ENCODE measurements around the gene PCDHGC3. TPM values are rescaled to one million over a fixed set of nuclear protein-coding genes. Genes with fewer than 3 reads are reported as not detected.

PCDHGC3 gene
- polyA plus RNA-seq, 2 of the 4 experiments (the other 2 are of a cell fraction): 1.9 to 5.2 TPM

- TF ChIP-seq HEYL (CRISPR knock-in tag; IDR thresholded peaks at IDR 0.05) (no peak), BCL3 (IDR thresholded peaks at IDR 0.05) (no peak), NFE2L2 (conservative IDR thresholded peaks at IDR 0.05; ENCODE audit: low read length) (no peak), CHD2 (IDR thresholded peaks at IDR 0.05; ENCODE audit: low read length, partially characterized antibody) (no peak), POLR2A (IDR thresholded peaks at IDR 0.05; ENCODE audit: low read length) (no peak), MAFK (IDR thresholded peaks at IDR 0.05; ENCODE audit: partially characterized antibody) (no peak)
- TF ChIP-seq, protein P1, sequence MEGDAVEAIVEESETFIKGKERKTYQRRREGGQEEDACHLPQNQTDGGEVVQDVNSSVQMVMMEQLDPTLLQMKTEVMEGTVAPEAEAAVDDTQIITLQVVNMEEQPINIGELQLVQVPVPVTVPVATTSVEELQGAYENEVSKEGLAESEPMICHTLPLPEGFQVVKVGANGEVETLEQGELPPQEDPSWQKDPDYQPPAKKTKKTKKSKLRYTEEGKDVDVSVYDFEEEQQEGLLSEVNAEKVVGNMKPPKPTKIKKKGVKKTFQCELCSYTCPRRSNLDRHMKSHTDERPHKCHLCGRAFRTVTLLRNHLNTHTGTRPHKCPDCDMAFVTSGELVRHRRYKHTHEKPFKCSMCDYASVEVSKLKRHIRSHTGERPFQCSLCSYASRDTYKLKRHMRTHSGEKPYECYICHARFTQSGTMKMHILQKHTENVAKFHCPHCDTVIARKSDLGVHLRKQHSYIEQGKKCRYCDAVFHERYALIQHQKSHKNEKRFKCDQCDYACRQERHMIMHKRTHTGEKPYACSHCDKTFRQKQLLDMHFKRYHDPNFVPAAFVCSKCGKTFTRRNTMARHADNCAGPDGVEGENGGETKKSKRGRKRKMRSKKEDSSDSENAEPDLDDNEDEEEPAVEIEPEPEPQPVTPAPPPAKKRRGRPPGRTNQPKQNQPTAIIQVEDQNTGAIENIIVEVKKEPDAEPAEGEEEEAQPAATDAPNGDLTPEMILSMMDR (IDR thresholded peaks at IDR 0.05): no peak
- Histone ChIP-seq H3K4me2 (no peak overlapping the region), H3K27ac (no peak overlapping the region), H3K4me1 (no peaks in the 10 kb centered on the region), H3K9me3 (no peaks in the 10 kb centered on the region; the same call in 2 of the 3 replicates), H3K4me3 (no peak overlapping the region)
- POLR2A ChIA-PET: no interaction called here
- ATAC-seq (no peak), DNase-seq (ENCODE audit: low read depth in 1 of 2, low spot score in 1 of 2) (no peak), FAIRE-seq (no peak)
- CTCF ChIA-PET: interaction anchor here (0.7 to 2.7 kb wide), 7 partner anchors 12 to 113 kb away, joined by 3 to 9 read pairs (median 4); no protein-coding TSS in a partner anchor
- WGBS (ENCODE audit: missing lambda C conversion rate): 80% methylated on average over 17 of the region's 20 CpGs
Observed at GRCh38 chr5:141478321-141478945, 2.7 kb downstream of the PCDHGC3 start.

- no peak for FAIRE-seq
- Histone ChIP-seq H3K4me2 (no peak overlapping the region), H3K27ac (no peak overlapping the region), H3K9me3 (no peaks in the 10 kb centered on the region; the same call in 2 of the 3 replicates), H3K4me3 (no peak overlapping the region), H3K4me1 (no peaks in the 10 kb centered on the region)
- no peak for ATAC-seq
- no peak for DNase-seq (ENCODE audit: low read depth in 1 of 2, low spot score in 1 of 2)
- ChIA-PET CTCF (interaction anchor here (1.1 to 1.9 kb wide), 2 partner anchors 32 to 45 kb away, joined by 4 to 5 read pairs; no protein-coding TSS in a partner anchor), POLR2A (no interaction called here)
- no peak for TF ChIP-seq HOXB5 (CRISPR knock-in tag; IDR thresholded peaks at IDR 0.05)
Observed at GRCh38 chr5:141479776-141480175, 4.0 kb downstream of the PCDHGC3 start.

GRCh38 chr5:141483902-141484301, 8.1 kb downstream of the PCDHGC3 start:
- Histone ChIP-seq H3K27ac (no peak overlapping the region), H3K9me3 (no peaks in the 10 kb centered on the region), H3K4me1 (no peaks in the 10 kb centered on the region), H3K4me2 (no peak overlapping the region), H3K4me3 (no peak overlapping the region)
- 33% methylated on average over 3 of the region's 3 CpGs for WGBS (ENCODE audit: missing lambda C conversion rate)
- ChIA-PET POLR2A (no interaction called here), CTCF (interaction anchor here (1.3 to 2.2 kb wide), 3 partner anchors 9 to 134 kb away, joined by 3 to 8 read pairs (median 3); partner anchors contain the start of genes PCDHGB1 and PCDHGC3)
- no peak for DNase-seq (ENCODE audit: low read depth in 1 of 2, low spot score in 1 of 2)
- TF ChIP-seq RNF2 (IDR thresholded peaks at IDR 0.05; ENCODE audit: borderline replicate concordance, low read depth) (no peak), BHLHE40 (IDR thresholded peaks at IDR 0.05; ENCODE audit: low read depth, low read length) (no peak), PHF8 (IDR thresholded peaks at IDR 0.05; ENCODE audit: borderline replicate concordance, low read depth) (no peak), MAZ (IDR thresholded peaks at IDR 0.05; ENCODE audit: borderline replicate concordance, low read depth, low read length) (no peak), REST (IDR thresholded peaks at IDR 0.05) (no peak), GATA3 (IDR thresholded peaks at IDR 0.05; ENCODE audit: borderline replicate concordance) (no peak), CBX2 (IDR thresholded peaks at IDR 0.05; ENCODE audit: borderline replicate concordance, low read depth) (no peak), RFX5 (IDR thresholded peaks at IDR 0.05) (no peak), TFCP2L1 (CRISPR knock-in tag; IDR thresholded peaks at IDR 0.05) (no peak), EHF (CRISPR knock-in tag; IDR thresholded peaks at IDR 0.05) (no peak), RAD21 (conservative IDR thresholded peaks at IDR 0.05 in 1 of 2, IDR thresholded peaks at IDR 0.05 in 1 of 2) (no peak), CHD2 (IDR thresholded peaks at IDR 0.05; ENCODE audit: low read length, partially characterized antibody) (no peak), HOXB5 (CRISPR knock-in tag; IDR thresholded peaks at IDR 0.05) (no peak)
- TF ChIP-seq, protein P2, sequence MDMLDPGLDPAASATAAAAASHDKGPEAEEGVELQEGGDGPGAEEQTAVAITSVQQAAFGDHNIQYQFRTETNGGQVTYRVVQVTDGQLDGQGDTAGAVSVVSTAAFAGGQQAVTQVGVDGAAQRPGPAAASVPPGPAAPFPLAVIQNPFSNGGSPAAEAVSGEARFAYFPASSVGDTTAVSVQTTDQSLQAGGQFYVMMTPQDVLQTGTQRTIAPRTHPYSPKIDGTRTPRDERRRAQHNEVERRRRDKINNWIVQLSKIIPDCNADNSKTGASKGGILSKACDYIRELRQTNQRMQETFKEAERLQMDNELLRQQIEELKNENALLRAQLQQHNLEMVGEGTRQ (IDR thresholded peaks at IDR 0.05): no peak
- TF ChIP-seq, protein P3, sequence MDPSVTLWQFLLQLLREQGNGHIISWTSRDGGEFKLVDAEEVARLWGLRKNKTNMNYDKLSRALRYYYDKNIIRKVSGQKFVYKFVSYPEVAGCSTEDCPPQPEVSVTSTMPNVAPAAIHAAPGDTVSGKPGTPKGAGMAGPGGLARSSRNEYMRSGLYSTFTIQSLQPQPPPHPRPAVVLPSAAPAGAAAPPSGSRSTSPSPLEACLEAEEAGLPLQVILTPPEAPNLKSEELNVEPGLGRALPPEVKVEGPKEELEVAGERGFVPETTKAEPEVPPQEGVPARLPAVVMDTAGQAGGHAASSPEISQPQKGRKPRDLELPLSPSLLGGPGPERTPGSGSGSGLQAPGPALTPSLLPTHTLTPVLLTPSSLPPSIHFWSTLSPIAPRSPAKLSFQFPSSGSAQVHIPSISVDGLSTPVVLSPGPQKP (IDR thresholded peaks at IDR 0.05; ENCODE audit: low read depth, low read length): no peak
- ATAC-seq: no peak
- FAIRE-seq: no peak

Data from A549 (cell line).